ENCODE measurements around the gene TGFBRAP1. TPM values are rescaled to one million over a fixed set of nuclear protein-coding genes. Genes with fewer than 3 reads are reported as not detected.
"Not testable (repeated sequence)": the region's sequence is repeated elsewhere in the genome, so short reads cannot be mapped to it uniquely, and the experiment has no call there.

TGFBRAP1 gene
- total and polyA plus RNA-seq, 7 donors: 4.8 to 24.6 (median 17.4) TPM

DNA sequence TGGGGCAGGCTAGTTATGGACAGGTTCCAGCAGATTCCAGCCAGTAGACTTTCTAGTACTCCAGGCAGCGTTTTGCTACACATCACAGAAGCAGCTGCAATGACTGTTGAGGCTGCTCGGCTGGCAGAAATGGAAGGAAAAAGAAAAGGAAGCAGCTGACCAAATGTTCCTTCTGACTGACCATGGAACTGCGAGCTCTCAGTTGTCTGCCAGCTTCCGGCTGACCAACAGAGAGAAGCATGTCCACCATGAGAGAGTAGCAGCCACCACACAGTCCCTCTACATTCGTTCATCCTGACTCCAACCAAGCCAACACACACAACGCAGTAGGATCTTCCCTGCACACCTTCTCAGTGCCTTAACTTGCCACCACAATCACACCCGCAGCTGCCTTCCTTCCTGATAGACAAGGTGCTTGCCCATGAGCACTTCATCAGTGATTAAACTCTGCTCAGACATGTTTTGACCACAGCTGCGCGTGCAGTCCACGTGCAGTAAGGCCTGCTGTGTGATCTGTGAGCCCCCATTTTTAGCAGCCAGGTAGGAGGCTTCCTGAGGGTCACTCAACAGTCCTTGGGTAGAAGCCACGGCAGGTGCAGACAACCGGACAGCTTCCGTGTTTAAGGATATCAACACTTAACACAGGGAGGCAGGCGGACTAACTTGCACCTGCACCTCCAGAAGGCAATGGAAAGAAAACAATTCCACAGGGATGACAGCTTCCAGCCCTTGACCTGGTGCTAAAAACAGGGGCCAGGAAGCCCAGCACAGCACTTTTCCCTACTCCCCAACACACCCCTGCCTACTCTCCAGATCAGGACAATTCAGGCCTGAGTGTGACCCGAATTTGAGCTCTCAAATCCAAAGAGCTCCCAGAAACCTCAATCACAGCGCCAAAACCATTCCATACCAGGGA is 996 bp downstream of the TGFBRAP1 start:
- TF ChIP-seq POLR2AphosphoS5 (IDR thresholded peaks at IDR 0.05) (peak in 2 of 4 donors; percentile 6 to 21), POLR2A (IDR thresholded peaks at IDR 0.05) (no peak)
- Histone ChIP-seq H3K27ac (peak overlapping the region; percentile 79 to 91 (median 84)), H3K9me3 (no peaks in the 10 kb centered on the region), H3K4me3 (peak overlapping the region; percentile 43 to 80 (median 74)), H3K27me3 (no peaks in the 10 kb centered on the region), H3K4me1 (peaks cover 0 to 29% (median 19%) of the 10 kb centered on the region in 4 donors), H3K36me3 (no peaks in the 10 kb centered on the region)
- DNase-seq: peak; percentile 67
- intact Hi-C loops (cut with DNase I): no loop called here
- 23 to 25% methylated on average over 16 of the region's 16 CpGs for WGBS, 2 donors

DNA sequence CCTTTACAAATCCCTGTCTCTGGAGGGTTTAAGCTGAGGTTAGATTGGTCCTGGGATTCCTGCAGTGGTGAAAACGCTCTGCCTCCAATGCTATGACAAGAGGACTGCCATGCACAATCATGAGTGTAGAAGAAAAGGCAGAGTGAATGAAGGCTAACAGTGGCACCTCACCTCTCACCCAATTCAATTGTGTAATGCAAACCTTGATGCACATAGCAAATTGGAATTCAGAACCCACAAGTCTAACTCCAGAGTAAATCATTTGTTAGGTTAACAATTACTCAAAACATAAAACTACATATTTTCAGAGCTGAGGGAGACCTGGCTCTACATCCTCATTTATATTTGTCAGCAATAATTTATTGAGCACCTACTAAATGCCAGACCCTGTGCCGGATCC is 1.8 kb downstream of the TGFBRAP1 start:
- Histone ChIP-seq H3K9me3 (no peaks in the 10 kb centered on the region), H3K4me1 (peaks cover 0 to 29% (median 19%) of the 10 kb centered on the region in 4 donors), H3K36me3 (no peaks in the 10 kb centered on the region), H3K27ac (peak overlapping the region in 3 of 4 donors; percentile 79 to 91 (median 89)), H3K4me3 (no peak overlapping the region), H3K27me3 (no peaks in the 10 kb centered on the region)
- no peak for DNase-seq
- WGBS, 2 donors: 88 to 90% methylated on average over 2 of the region's 2 CpGs
- TF ChIP-seq POLR2AphosphoS5 (IDR thresholded peaks at IDR 0.05) (no peak), POLR2A (IDR thresholded peaks at IDR 0.05) (no peak), EP300 (IDR thresholded peaks at IDR 0.05) (no peak)
- TF ChIP-seq, protein P1, sequence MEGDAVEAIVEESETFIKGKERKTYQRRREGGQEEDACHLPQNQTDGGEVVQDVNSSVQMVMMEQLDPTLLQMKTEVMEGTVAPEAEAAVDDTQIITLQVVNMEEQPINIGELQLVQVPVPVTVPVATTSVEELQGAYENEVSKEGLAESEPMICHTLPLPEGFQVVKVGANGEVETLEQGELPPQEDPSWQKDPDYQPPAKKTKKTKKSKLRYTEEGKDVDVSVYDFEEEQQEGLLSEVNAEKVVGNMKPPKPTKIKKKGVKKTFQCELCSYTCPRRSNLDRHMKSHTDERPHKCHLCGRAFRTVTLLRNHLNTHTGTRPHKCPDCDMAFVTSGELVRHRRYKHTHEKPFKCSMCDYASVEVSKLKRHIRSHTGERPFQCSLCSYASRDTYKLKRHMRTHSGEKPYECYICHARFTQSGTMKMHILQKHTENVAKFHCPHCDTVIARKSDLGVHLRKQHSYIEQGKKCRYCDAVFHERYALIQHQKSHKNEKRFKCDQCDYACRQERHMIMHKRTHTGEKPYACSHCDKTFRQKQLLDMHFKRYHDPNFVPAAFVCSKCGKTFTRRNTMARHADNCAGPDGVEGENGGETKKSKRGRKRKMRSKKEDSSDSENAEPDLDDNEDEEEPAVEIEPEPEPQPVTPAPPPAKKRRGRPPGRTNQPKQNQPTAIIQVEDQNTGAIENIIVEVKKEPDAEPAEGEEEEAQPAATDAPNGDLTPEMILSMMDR (IDR thresholded peaks at IDR 0.05): no peak
- intact Hi-C loops (cut with DNase I): no loop called here

DNA sequence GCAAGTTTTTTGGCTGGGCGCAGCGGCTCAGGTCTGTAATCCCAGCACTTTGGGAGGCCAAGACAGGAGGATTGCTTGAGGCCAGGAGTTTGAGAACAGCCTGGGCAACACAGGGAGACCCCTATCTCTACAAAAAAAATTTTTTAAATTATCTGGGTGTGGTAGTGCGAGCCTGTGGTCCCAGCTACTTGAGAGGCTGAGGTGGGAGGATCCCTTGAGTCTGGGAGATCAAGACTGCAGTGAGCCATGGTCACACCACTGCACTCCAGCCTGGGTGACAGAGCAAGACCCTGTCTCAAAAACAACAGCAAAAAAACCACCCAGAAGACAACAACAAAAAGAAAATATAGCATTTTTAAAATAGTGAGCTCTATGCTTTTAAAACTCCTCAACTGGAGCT is 2.3 kb downstream of the TGFBRAP1 start:
- H3K36me3 ChIP-seq; intact Hi-C loops (cut with DNase I); H3K27ac ChIP-seq; H3K9me3 ChIP-seq; H3K27me3 ChIP-seq; H3K4me3 ChIP-seq; DNase-seq: not testable (repeated sequence)
- WGBS, 2 donors: 85 to 96% methylated on average over 3 of the region's 3 CpGs
- H3K4me1 ChIP-seq: peaks cover 0 to 29% (median 19%) of the 10 kb centered on the region in 4 donors

DNA sequence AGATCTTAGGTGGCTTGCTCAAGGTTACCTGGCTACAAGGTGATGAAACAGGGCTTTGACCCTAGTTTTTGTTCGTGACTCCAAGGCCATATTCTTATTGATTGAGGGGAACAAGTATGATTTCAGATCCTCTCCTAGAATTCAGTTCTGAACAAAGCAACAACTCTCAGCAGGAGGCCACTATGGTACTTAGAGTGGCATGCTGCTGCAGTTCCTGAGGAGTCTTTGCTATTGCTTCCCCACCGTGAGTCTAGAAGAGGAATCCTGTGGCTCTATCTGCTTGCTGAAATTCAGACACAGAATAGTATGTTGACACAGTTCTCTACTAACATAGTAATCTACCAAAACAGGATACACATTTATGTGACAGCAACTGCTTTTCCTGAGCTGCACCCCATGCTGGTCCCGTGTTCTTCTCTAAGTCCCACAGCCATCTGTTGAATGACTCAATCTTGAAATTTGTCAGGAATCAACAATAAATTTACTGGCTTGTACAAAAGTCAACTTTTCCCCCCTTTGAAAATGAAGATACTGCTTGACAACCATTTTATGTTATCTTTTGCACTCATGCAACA is 4.1 kb downstream of the TGFBRAP1 start:
- 60 to 83% methylated on average over 3 of the region's 3 CpGs for whole genome bisulfite sequencing, 2 donors

DNA sequence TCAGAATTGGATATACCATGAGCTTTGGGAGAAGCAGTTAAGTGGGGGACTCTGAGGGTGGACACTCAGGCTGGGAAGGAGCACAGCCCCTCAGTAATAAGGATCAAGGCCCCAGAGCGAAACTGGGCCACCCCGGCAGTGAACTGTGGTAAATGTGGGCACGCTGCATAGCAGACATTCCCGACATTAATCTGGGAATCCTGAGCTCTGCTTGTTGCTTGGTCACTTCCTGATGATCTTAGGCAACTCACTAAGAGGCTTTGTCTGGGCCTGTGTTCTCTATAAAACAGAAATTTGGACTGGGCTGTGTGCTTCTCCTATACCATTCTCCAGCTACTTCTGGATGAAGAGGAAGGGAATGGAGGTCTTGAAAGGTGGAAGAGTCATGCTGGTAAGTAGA is 4.8 kb downstream of the TGFBRAP1 start:
- peaks cover 0 to 28% (median 12%) of the 10 kb centered on the region in 4 donors for H3K4me1 ChIP-seq
- no peaks in the 10 kb centered on the region for H3K27me3 ChIP-seq
- no peak for DNase-seq
- H3K36me3 ChIP-seq: no peaks in the 10 kb centered on the region
- intact Hi-C loops (cut with DNase I): no loop called here
- H3K4me3 ChIP-seq: no peak overlapping the region
- no peak for TF ChIP-seq POLR2A (IDR thresholded peaks at IDR 0.05)
- TF ChIP-seq, protein P1 (IDR thresholded peaks at IDR 0.05): no peak
- H3K27ac ChIP-seq: no peak overlapping the region
- WGBS, 2 donors: 76 to 94% methylated on average over 4 of the region's 4 CpGs
- no peaks in the 10 kb centered on the region for H3K9me3 ChIP-seq

More for the DNA sequence above, 4.1 kb downstream of the TGFBRAP1 start:
- Histone ChIP-seq H3K27me3 (no peaks in the 10 kb centered on the region), H3K9me3 (no peaks in the 10 kb centered on the region), H3K27ac (no peak overlapping the region), H3K4me3 (no peak overlapping the region), H3K4me1 (peaks cover 0 to 27% (median 17%) of the 10 kb centered on the region in 4 donors), H3K36me3 (no peaks in the 10 kb centered on the region)
- intact Hi-C loops (cut with DNase I): no loop called here
- DNase-seq: no peak
- TF ChIP-seq, protein P1 (IDR thresholded peaks at IDR 0.05): no peak
- TF ChIP-seq POLR2AphosphoS5 (IDR thresholded peaks at IDR 0.05): no peak
- no peak for TF ChIP-seq POLR2A (IDR thresholded peaks at IDR 0.05)
- TF ChIP-seq EP300 (IDR thresholded peaks at IDR 0.05): no peak
